GM12878 (cell line): ENCODE results near the gene CACNA2D1. TPM values are rescaled to one million over a fixed set of nuclear protein-coding genes. Genes with fewer than 3 reads are reported as not detected.

Experiments
- ATF2 ChIP-seq: IDR thresholded peaks from 2 replicates; pipeline ENCODE4 v1.6.1; 2012; ENCODE audit warnings: low read length, inconsistent platforms
- ATF7 ChIP-seq: fragments of 450-650 bp; IDR thresholded peaks from 2 replicates; pipeline ENCODE4 v1.6.1; 2016; ENCODE audit warnings: low read depth, mild to moderate bottlenecking
- BCL11A ChIP-seq: IDR thresholded peaks from 2 replicates; pipeline ENCODE4 v1.6.1; 2011; ENCODE audit warnings: low read depth, low read length
- BCL3 ChIP-seq: IDR thresholded peaks from 2 replicates; pipeline ENCODE4 v1.6.1; 2011; ENCODE audit warnings: borderline replicate concordance, low read depth, mild to moderate bottlenecking, moderate library complexity, low read length; ENCODE audit not compliant: insufficient read depth, poor library complexity, severe bottlenecking
- DPF2 ChIP-seq: fragments of 450-650 bp; IDR thresholded peaks from 2 replicates; pipeline ENCODE4 v1.6.1; 2017; ENCODE audit warnings: mild to moderate bottlenecking
- EED ChIP-seq: sonication (generic); IDR thresholded peaks from 2 replicates; pipeline ENCODE4 v1.6.1; 2016; ENCODE audit warnings: antibody characterized with exemption, low read depth
- EP300 ChIP-seq, 2 experiments: fragments of 150-350 bp in 1 of 2; IDR thresholded peaks; 2 replicates each; pipeline ENCODE4 v1.6.1; 2011 to 2012; ENCODE audit warnings: low read depth in 2 of 2, low read length in 2 of 2, borderline replicate concordance in 1 of 2, improper control_type of control experiment in 1 of 2, inconsistent platforms in 1 of 2; ENCODE audit not compliant: control insufficient read depth in 1 of 2
- FOS ChIP-seq: IDR thresholded peaks from 3 replicates; pipeline ENCODE4 v1.6.1; 2011; ENCODE audit warnings: borderline replicate concordance; ENCODE audit not compliant: insufficient read length; ENCODE audit errors: extremely low read depth
- HDGF ChIP-seq: fragments of 450-650 bp; IDR thresholded peaks from 2 replicates; pipeline ENCODE4 v1.6.1; 2016; ENCODE audit warnings: antibody characterized with exemption
- IRF4 ChIP-seq: IDR thresholded peaks from 2 replicates; pipeline ENCODE4 v1.6.1; 2011; ENCODE audit warnings: low read depth, low read length
- POU2F2 ChIP-seq: IDR thresholded peaks from 3 replicates; pipeline ENCODE4 v1.6.1; 2011; ENCODE audit warnings: low read depth, mild to moderate bottlenecking, low read length, borderline replicate concordance
- SMARCA5 ChIP-seq: fragments of 450-650 bp; IDR thresholded peaks from 2 replicates; pipeline ENCODE4 v1.6.1; 2017; ENCODE audit warnings: mild to moderate bottlenecking
- STAT1 ChIP-seq: fragments of 450-650 bp; conservative IDR thresholded peaks from 2 replicates; pipeline ENCODE4 v1.6.1; 2014; ENCODE audit warnings: antibody characterized with exemption, mild to moderate bottlenecking
- TCF7 ChIP-seq: IDR thresholded peaks from 2 replicates; pipeline ENCODE4 v1.6.1; 2014; ENCODE audit warnings: antibody characterized with exemption, borderline replicate concordance
- WRNIP1 ChIP-seq: IDR thresholded peaks from 2 replicates; pipeline ENCODE4 v1.6.1; 2011; ENCODE audit warnings: low read depth, low read length, improper control_type of control experiment, borderline replicate concordance
- ZBTB11 ChIP-seq: fragments of 450-650 bp; formaldehyde crosslinking; IDR thresholded peaks from 2 replicates; pipeline ENCODE4 v1.5.0; 2022; ENCODE audit warnings: mild to moderate bottlenecking, missing genetic modification characterization
- ZNF24 ChIP-seq: fragments of 450-650 bp; IDR thresholded peaks from 2 replicates; pipeline ENCODE4 v1.6.1; 2017; ENCODE audit warnings: antibody characterized with exemption, mild to moderate bottlenecking
- polyA plus RNA-seq, 11 experiments: library from polyadenylated mRNA; depleted of rRNA in 4 of 11; unstranded in 6 of 11; stranded (reverse) in 5 of 11; fragments of >200 nt; fragmentation: Nextera tagmentation in 4 of 11; fragmentation: Illumina TruSeq in 1 of 11; extraction: Ambion mirVana in 4 of 11; extraction: Trizol in 1 of 11; gene quantifications; 1 replicate in 1 of 11; 2 replicates in 10 of 11; pipeline versions ENCODE4 v1.2.1 to v1.2.3, GENCODE V29; 2011 to 2016; ENCODE audit warnings: inconsistent platforms in 2 of 11, missing spikeins in 2 of 11, low read depth in 1 of 11
- total RNA-seq, 4 experiments: library from RNA; depleted of rRNA in 3 of 4; stranded (reverse); fragments of >200 nt in 3 of 4; fragmentation: Illumina TruSeq in 1 of 4; extraction: Trizol in 1 of 4; gene quantifications; 2 replicates each; pipeline versions ENCODE4 v1.2.1 to v1.2.3, GENCODE V29; 2013 to 2021

Gene CACNA2D1
- total and polyA plus RNA-seq, 10 of the 15 experiments (the other 5 are each of a cell fraction or from before 2014, with no cell fraction given): 0.14 to 14.8 (median 0.97) TPM

GRCh38 chr7:81924494-81924893 lies 519.1 kb downstream of the CACNA2D1 start (continued):
- TF ChIP-seq ZNF24 (peak; percentile 92), POU2F2 (no peak), WRNIP1 (no peak), ATF2 (peak; percentile 85), DPF2 (0 out of 2 replicates have a peak, but pooled peaks have one; percentile 48), BCL3 (peak; percentile 62), STAT1 (no peak), ATF7 (peak; percentile 95), HDGF (no peak), TCF7 (peak; percentile 83), IRF4 (peak; percentile 17; the same call in 1 of the 2 replicates), ZBTB11 (CRISPR knock-in tag) (no peak), EP300 (IDR thresholded peaks at IDR 0.05; ENCODE audit: borderline replicate concordance in 1 of 2, control insufficient read depth in 1 of 2, low read depth in 2 of 2, low read length in 2 of 2) (peak; percentile 27 to 78; a peak in 1 of 4 replicates), BCL11A (peak; percentile 86), SMARCA5 (no peak), EED (peak; percentile 56), FOS (no peak)
